ENCODE measurements around the gene DGKE.

The DGKE gene

DNA sequence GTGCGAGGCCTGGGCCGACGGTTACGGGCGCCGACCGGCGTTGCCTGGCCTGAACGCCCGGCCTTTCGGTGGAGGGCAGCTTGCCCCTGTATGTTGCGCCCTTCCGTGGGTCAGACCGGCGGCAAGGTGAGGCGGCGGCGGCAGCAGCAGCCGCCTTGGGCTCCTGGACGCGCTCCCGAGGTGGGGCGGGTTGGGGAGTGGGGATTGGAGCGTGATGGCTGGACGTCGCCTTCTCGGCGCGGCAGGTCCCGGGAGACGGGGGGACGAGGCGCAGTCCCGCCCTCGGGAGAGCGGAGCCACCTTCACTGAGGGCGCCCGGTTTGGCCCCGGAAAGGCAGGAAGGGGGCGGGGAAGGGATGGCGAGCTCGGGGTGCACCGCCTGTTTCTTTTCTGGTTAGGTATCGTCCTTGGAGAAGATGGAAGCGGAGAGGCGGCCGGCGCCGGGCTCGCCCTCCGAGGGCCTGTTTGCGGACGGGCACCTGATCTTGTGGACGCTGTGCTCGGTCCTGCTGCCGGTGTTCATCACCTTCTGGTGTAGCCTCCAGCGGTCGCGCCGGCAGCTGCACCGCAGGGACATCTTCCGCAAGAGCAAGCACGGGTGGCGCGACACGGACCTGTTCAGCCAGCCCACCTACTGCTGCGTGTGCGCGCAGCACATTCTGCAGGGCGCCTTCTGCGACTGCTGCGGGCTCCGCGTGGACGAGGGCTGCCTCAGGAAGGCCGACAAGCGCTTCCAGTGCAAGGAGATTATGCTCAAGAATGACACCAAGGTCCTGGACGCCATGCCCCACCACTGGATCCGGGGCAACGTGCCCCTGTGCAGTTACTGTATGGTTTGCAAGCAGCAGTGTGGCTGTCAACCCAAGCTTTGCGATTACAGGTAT lies 671 bp downstream of the DGKE start (continued):
- TF ChIP-seq PRDM1 (tag by site-specific recombination; IDR thresholded peaks at IDR 0.05), result no peak
- TF ChIP-seq KLF10 (tag by site-specific recombination; IDR thresholded peaks at IDR 0.05), result no peak
- TF ChIP-seq ZNF335 (tag by site-specific recombination; conservative IDR thresholded peaks at IDR 0.05), result peak; percentile 88
- peak; percentile 57; the same call in 1 of the 2 replicates for TF ChIP-seq ZNF501 (tag by site-specific recombination; IDR thresholded peaks at IDR 0.05)
- TF ChIP-seq ZNF214 (tag by site-specific recombination; IDR thresholded peaks at IDR 0.05; ENCODE audit: borderline replicate concordance), result no peak
- no peak for TF ChIP-seq KLF17 (tag by site-specific recombination; IDR thresholded peaks at IDR 0.05)
- no peak for TF ChIP-seq ZNF514 (tag by site-specific recombination; IDR thresholded peaks at IDR 0.05)
- TF ChIP-seq BCL11B (tag by site-specific recombination; IDR thresholded peaks at IDR 0.05; ENCODE audit: low read depth), result no peak
- TF ChIP-seq, protein P1, sequence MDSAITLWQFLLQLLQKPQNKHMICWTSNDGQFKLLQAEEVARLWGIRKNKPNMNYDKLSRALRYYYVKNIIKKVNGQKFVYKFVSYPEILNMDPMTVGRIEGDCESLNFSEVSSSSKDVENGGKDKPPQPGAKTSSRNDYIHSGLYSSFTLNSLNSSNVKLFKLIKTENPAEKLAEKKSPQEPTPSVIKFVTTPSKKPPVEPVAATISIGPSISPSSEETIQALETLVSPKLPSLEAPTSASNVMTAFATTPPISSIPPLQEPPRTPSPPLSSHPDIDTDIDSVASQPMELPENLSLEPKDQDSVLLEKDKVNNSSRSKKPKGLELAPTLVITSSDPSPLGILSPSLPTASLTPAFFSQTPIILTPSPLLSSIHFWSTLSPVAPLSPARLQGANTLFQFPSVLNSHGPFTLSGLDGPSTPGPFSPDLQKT (IDR thresholded peaks at IDR 0.05; ENCODE audit: borderline replicate concordance, low read depth, low read length), result no peak
- no peak for TF ChIP-seq ZNF791 (tag by site-specific recombination; IDR thresholded peaks at IDR 0.05)
- peak; percentile 51; the same call in 1 of the 2 replicates for TF ChIP-seq KLF8 (tag by site-specific recombination; IDR thresholded peaks at IDR 0.05)
- TF ChIP-seq ZNF785 (tag by site-specific recombination; IDR thresholded peaks at IDR 0.05), result no peak
- peak; percentile 51 for TF ChIP-seq KLF9 (tag by site-specific recombination; IDR thresholded peaks at IDR 0.05; ENCODE audit: low read depth)
- TF ChIP-seq ZNF223 (tag by site-specific recombination; IDR thresholded peaks at IDR 0.05), result no peak
- TF ChIP-seq, protein P2, sequence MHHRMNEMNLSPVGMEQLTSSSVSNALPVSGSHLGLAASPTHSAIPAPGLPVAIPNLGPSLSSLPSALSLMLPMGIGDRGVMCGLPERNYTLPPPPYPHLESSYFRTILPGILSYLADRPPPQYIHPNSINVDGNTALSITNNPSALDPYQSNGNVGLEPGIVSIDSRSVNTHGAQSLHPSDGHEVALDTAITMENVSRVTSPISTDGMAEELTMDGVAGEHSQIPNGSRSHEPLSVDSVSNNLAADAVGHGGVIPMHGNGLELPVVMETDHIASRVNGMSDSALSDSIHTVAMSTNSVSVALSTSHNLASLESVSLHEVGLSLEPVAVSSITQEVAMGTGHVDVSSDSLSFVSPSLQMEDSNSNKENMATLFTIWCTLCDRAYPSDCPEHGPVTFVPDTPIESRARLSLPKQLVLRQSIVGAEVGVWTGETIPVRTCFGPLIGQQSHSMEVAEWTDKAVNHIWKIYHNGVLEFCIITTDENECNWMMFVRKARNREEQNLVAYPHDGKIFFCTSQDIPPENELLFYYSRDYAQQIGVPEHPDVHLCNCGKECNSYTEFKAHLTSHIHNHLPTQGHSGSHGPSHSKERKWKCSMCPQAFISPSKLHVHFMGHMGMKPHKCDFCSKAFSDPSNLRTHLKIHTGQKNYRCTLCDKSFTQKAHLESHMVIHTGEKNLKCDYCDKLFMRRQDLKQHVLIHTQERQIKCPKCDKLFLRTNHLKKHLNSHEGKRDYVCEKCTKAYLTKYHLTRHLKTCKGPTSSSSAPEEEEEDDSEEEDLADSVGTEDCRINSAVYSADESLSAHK (tag by site-specific recombination; IDR thresholded peaks at IDR 0.05), result 0 out of 2 replicates have a peak, but pooled peaks have one; percentile 18
- TF ChIP-seq ZNF624 (tag by site-specific recombination; IDR thresholded peaks at IDR 0.05), result no peak
- peak; percentile 92 for TF ChIP-seq SP2 (tag by site-specific recombination; IDR thresholded peaks at IDR 0.05)
- TF ChIP-seq IKZF3 (tag by site-specific recombination; IDR thresholded peaks at IDR 0.05), result no peak
- no peak for TF ChIP-seq ZNF660 (tag by site-specific recombination; IDR thresholded peaks at IDR 0.05)
- no peak for TF ChIP-seq ZNF175 (tag by site-specific recombination; IDR thresholded peaks at IDR 0.05)
- TF ChIP-seq ZSCAN5A (tag by site-specific recombination; IDR thresholded peaks at IDR 0.05), result no peak
- no peak for TF ChIP-seq ZNF654 (tag by site-specific recombination; IDR thresholded peaks at IDR 0.05; ENCODE audit: low read depth)
- TF ChIP-seq, protein P3, sequence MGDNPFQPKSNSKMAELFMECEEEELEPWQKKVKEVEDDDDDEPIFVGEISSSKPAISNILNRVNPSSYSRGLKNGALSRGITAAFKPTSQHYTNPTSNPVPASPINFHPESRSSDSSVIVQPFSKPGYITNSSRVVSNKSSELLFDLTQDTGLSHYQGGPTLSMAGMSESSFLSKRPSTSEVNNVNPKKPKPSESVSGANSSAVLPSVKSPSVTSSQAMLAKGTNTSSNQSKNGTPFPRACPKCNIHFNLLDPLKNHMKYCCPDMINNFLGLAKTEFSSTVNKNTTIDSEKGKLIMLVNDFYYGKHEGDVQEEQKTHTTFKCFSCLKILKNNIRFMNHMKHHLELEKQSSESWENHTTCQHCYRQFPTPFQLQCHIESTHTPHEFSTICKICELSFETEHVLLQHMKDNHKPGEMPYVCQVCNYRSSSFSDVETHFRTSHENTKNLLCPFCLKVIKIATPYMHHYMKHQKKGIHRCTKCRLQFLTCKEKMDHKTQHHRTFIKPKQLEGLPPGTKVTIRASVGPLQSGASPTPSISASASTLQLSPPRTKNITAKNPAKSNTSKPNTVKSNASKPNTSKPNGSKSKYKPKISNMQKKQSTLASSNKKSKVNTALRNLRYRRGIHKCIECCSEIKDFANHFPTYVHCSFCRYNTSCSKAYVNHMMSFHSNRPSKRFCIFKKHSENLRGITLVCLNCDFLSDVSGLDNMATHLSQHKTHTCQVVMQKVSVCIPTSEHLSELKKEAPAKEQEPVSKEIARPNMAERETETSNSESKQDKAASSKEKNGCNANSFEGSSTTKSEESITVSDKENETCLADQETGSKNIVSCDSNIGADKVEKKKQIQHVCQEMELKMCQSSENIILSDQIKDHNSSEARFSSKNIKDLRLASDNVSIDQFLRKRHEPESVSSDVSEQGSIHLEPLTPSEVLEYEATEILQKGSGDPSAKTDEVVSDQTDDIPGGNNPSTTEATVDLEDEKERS (tag by site-specific recombination; IDR thresholded peaks at IDR 0.05), result no peak
- TF ChIP-seq BCL6B (tag by site-specific recombination; IDR thresholded peaks at IDR 0.05), result no peak
- no peak; the same call in 1 of the 2 replicates for TF ChIP-seq WT1 (tag by site-specific recombination; IDR thresholded peaks at IDR 0.05)
- TF ChIP-seq, protein P4, sequence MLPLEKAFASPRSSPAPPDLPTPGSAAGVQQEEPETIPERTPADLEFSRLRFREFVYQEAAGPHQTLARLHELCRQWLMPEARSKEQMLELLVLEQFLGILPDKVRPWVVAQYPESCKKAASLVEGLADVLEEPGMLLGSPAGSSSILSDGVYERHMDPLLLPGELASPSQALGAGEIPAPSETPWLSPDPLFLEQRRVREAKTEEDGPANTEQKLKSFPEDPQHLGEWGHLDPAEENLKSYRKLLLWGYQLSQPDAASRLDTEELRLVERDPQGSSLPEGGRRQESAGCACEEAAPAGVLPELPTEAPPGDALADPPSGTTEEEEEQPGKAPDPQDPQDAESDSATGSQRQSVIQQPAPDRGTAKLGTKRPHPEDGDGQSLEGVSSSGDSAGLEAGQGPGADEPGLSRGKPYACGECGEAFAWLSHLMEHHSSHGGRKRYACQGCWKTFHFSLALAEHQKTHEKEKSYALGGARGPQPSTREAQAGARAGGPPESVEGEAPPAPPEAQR (tag by site-specific recombination; IDR thresholded peaks at IDR 0.05), result no peak
- no peak for TF ChIP-seq ZNF404 (tag by site-specific recombination; IDR thresholded peaks at IDR 0.05)

Data from HEK293 (cell line).